OCI-LY1 (cell line): Measurements from ENCODE around the gene VCL.
"Not testable (repeated sequence)": the region's sequence is repeated elsewhere in the genome, so short reads cannot be mapped to it uniquely, and the experiment has no call there.

Source experiments
- H2AFZ ChIP-seq: fragments of 200-600 bp; sonication (generic), shearing (Covaris generic); 2 replicates; pipeline ENCODE4 v1.6.0; 2014; ENCODE audit warnings: antibody characterized with exemption, mild to moderate bottlenecking, low read length
- H3F3A ChIP-seq: fragments of 200-600 bp; sonication (generic), shearing (Covaris generic); 2 replicates; pipeline ENCODE4 v1.6.0; 2014; ENCODE audit warnings: mild to moderate bottlenecking, antibody characterized with exemption, low read length, moderate library complexity; ENCODE audit not compliant: insufficient read depth
- H3K27ac ChIP-seq: fragments of 200-600 bp; sonication (generic); 2 replicates; pipeline ENCODE4 v1.5.1; 2014; ENCODE audit warnings: low read length, mixed run types, mild to moderate bottlenecking, low read depth; ENCODE audit not compliant: poor library complexity, severe bottlenecking
- H3K27me3 ChIP-seq: fragments of 200-600 bp; sonication (generic); 2 replicates; pipeline ENCODE4 v1.6.0; 2014; ENCODE audit warnings: antibody characterized with exemption, mild to moderate bottlenecking, low read length, moderate library complexity; ENCODE audit not compliant: insufficient read depth
- H3K36me3 ChIP-seq: fragments of 200-600 bp; sonication (generic); 2 replicates; pipeline ENCODE4 v1.6.1; 2014; ENCODE audit warnings: mild to moderate bottlenecking, antibody characterized with exemption, low read length, moderate library complexity, mixed read lengths; ENCODE audit not compliant: insufficient read depth
- H3K4me1 ChIP-seq: fragments of 200-600 bp; sonication (generic); 2 replicates; pipeline ENCODE4 v1.5.1; 2014; ENCODE audit warnings: mild to moderate bottlenecking, low read length, moderate library complexity; ENCODE audit not compliant: insufficient read depth, severe bottlenecking
- H3K4me2 ChIP-seq: fragments of 200-600 bp; sonication (generic), shearing (Covaris generic); 2 replicates; pipeline ENCODE4 v1.6.1; 2014; ENCODE audit warnings: low read length
- H3K4me3 ChIP-seq: fragments of 200-600 bp; sonication (generic); 2 replicates; pipeline ENCODE4 v1.5.1; 2014; ENCODE audit warnings: low read length, low read depth, mild to moderate bottlenecking, mixed read lengths; ENCODE audit not compliant: poor library complexity, severe bottlenecking
- H3K79me2 ChIP-seq: fragments of 200-600 bp; shearing (Covaris generic); 2 replicates; pipeline ENCODE4 v1.6.1; 2016; ENCODE audit warnings: mixed run types, low read length, mixed read lengths; ENCODE audit not compliant: insufficient read depth
- H3K9ac ChIP-seq: fragments of 200-600 bp; sonication (generic), shearing (Covaris generic); 2 replicates; pipeline ENCODE4 v1.6.1; 2014; ENCODE audit warnings: mild to moderate bottlenecking, low read length, mixed read lengths
- H3K9me2 ChIP-seq: fragments of 200-600 bp; sonication (generic), shearing (Covaris generic); 2 replicates; pipeline ENCODE4 v1.6.1; 2014; ENCODE audit warnings: low read depth, mild to moderate bottlenecking, low read length, mixed read lengths
- H3K9me3 ChIP-seq: fragments of 200-600 bp; shearing (Covaris generic); 2 replicates; pipeline ENCODE4 v1.6.1; 2014; ENCODE audit warnings: low read length, mixed read lengths
- H4K20me1 ChIP-seq: fragments of 200-600 bp; sonication (generic), shearing (Covaris generic); 2 replicates; pipeline ENCODE4 v1.6.0; 2016; ENCODE audit warnings: mild to moderate bottlenecking, low read length; ENCODE audit not compliant: insufficient read depth
- CTCF ChIP-seq: fragments of 200-600 bp; sonication (generic), shearing (Covaris generic); IDR thresholded peaks from 2 replicates; pipeline ENCODE4 v1.5.1; 2017; ENCODE audit warnings: mild to moderate bottlenecking, antibody characterized with exemption, low read length, moderate library complexity, mixed read lengths
- EZH2 ChIP-seq: fragments of 200-600 bp; sonication (generic), shearing (Covaris generic); IDR thresholded peaks from 2 replicates; pipeline ENCODE4 v1.8.0; 2017; ENCODE audit warnings: borderline replicate concordance, mixed run types, mild to moderate bottlenecking, antibody characterized with exemption, low read length, moderate library complexity, mixed read lengths

The VCL gene

GRCh38 chr10:74012480-74012879 lies 14.6 kb downstream of the VCL start:
- H3K79me2 ChIP-seq = no peaks in the 10 kb centered on the region
- no peaks in the 10 kb centered on the region for H3K27me3 ChIP-seq
- no peak overlapping the region for H3K9ac ChIP-seq
- H3K4me2 ChIP-seq = no peak overlapping the region
- H3K36me3 ChIP-seq = no peaks in the 10 kb centered on the region
- no peaks in the 10 kb centered on the region for H3K9me2 ChIP-seq
- peaks cover 30% of the 10 kb centered on the region for H3K4me1 ChIP-seq
- H4K20me1 ChIP-seq = no peaks in the 10 kb centered on the region
- no peaks in the 10 kb centered on the region for H3K9me3 ChIP-seq
- no peak overlapping the region for H3K4me3 ChIP-seq
- no peaks in the 10 kb centered on the region; the same call in 1 of the 2 replicates for H3F3A ChIP-seq
- no peak overlapping the region for H3K27ac ChIP-seq
- TF ChIP-seq CTCF (no peak), EZH2 (no peak)
- H2AFZ ChIP-seq = no peak overlapping the region

GRCh38 chr10:74013004-74013403 lies 15.1 kb downstream of the VCL start:
- no peak overlapping the region for H2AFZ ChIP-seq
- H3K4me1 ChIP-seq = peaks cover 27% of the 10 kb centered on the region
- no peaks in the 10 kb centered on the region for H3K27me3 ChIP-seq
- H3K4me2 ChIP-seq = no peak overlapping the region
- H3F3A ChIP-seq = no peaks in the 10 kb centered on the region; the same call in 1 of the 2 replicates
- H3K9me2 ChIP-seq = no peaks in the 10 kb centered on the region
- no peaks in the 10 kb centered on the region for H4K20me1 ChIP-seq
- H3K4me3 ChIP-seq = no peak overlapping the region
- H3K9me3 ChIP-seq = no peaks in the 10 kb centered on the region
- H3K27ac ChIP-seq = no peak overlapping the region
- TF ChIP-seq CTCF (no peak), EZH2 (no peak)
- no peaks in the 10 kb centered on the region for H3K36me3 ChIP-seq
- no peaks in the 10 kb centered on the region for H3K79me2 ChIP-seq
- H3K9ac ChIP-seq = no peak overlapping the region

- not testable (repeated sequence) for H3K4me3 ChIP-seq, H3K36me3 ChIP-seq, H3K9me3 ChIP-seq, H2AFZ ChIP-seq, H3K79me2 ChIP-seq, H3K27ac ChIP-seq, H3F3A ChIP-seq, H3K4me2 ChIP-seq, H3K9me2 ChIP-seq, H4K20me1 ChIP-seq, H3K27me3 ChIP-seq, H3K9ac ChIP-seq
- peaks cover 19% of the 10 kb centered on the region for H3K4me1 ChIP-seq
These were observed 16.7 kb downstream of the VCL start for GRCh38 chr10:74014574-74014973.

- Histone ChIP-seq H3K9me3 (no peaks in the 10 kb centered on the region), H3K27ac (no peak overlapping the region), H3K27me3 (no peaks in the 10 kb centered on the region), H3K4me3 (no peak overlapping the region), H3K9ac (no peak overlapping the region), H3K79me2 (no peaks in the 10 kb centered on the region), H3K4me2 (no peak overlapping the region), H3K36me3 (no peaks in the 10 kb centered on the region; the same call in 1 of the 2 replicates), H3K4me1 (no peaks in the 10 kb centered on the region), H3F3A (no peaks in the 10 kb centered on the region), H2AFZ (no peak overlapping the region), H4K20me1 (no peaks in the 10 kb centered on the region), H3K9me2 (no peaks in the 10 kb centered on the region)
- TF ChIP-seq CTCF = no peak
- no peak for TF ChIP-seq EZH2
These were observed 20.3 kb downstream of the VCL start for GRCh38 chr10:74018241-74018640.
